ENCODE measurements around the gene PKD1.

- TF ChIP-seq POLR2AphosphoS5 (IDR thresholded peaks at IDR 0.05) (no peak), POLR2A (IDR thresholded peaks at IDR 0.05; ENCODE audit: low read depth) (no peak)
Measured at GRCh38 chr16:2150418-2151187, 14.9 kb upstream of the PKD1 start.
